K562 (cell line): ENCODE results near the gene ATP2B1. TPM values are rescaled to one million over a fixed set of nuclear protein-coding genes. Genes with fewer than 3 reads are reported as not detected.

ENCODE experiments used
- AFF4 ChIP-seq: sonication (generic); formaldehyde crosslinking; IDR thresholded peaks from 2 replicates; pipeline ENCODE4 v1.8.0; 2023; ENCODE audit warnings: mild to moderate bottlenecking, missing genetic modification reagents
- CBX2 ChIP-seq: fragments of 200-600 bp; sonication (generic); IDR thresholded peaks from one replicate; pipeline ENCODE4 v1.6.1; 2012; ENCODE audit warnings: mild to moderate bottlenecking, low read length, inconsistent platforms; ENCODE audit not compliant: insufficient read depth, poor library complexity, severe bottlenecking
- CEBPB ChIP-seq: fragments of 450-650 bp; IDR thresholded peaks from 2 replicates; pipeline ENCODE4 v1.6.1; 2016; ENCODE audit warnings: missing genetic modification characterization, missing compliant biosample characterization
- COPS2 ChIP-seq: fragments of 450-650 bp; conservative IDR thresholded peaks from 2 replicates; pipeline ENCODE4 v1.6.1; 2016; ENCODE audit warnings: mild to moderate bottlenecking, moderate library complexity
- DMBX1 ChIP-seq: fragments of 250-450 bp; sonication (Bioruptor Pico); IDR thresholded peaks from 2 replicates; pipeline ENCODE4 v1.8.0; 2022; ENCODE audit warnings: inconsistent platforms, mild to moderate bottlenecking, moderate library complexity, borderline replicate concordance
- ILK ChIP-seq: fragments of 450-650 bp; IDR thresholded peaks from 2 replicates; pipeline ENCODE4 v1.6.1; 2016; ENCODE audit warnings: missing genetic modification characterization, low read depth, mild to moderate bottlenecking, missing compliant biosample characterization, moderate library complexity, borderline replicate concordance
- JUN ChIP-seq, 2 experiments: sonication (generic) in 1 of 2; formaldehyde crosslinking in 1 of 2; IDR thresholded peaks; 2 replicates each; pipeline versions ENCODE4 v1.6.1 to v1.8.0; 2012 to 2022; ENCODE audit warnings: borderline replicate concordance in 2 of 2, mild to moderate bottlenecking in 2 of 2, improper control_type of control experiment in 1 of 2, low read depth in 1 of 2, low read length in 1 of 2, missing genetic modification reagents in 1 of 2
- KLF10 ChIP-seq: fragments of 250-450 bp; sonication (Bioruptor Pico); IDR thresholded peaks from 2 replicates; pipeline ENCODE4 v1.6.1; 2021; ENCODE audit warnings: matching md5 sums
- L3MBTL2 ChIP-seq: fragments of 450-650 bp; IDR thresholded peaks from 2 replicates; pipeline ENCODE4 v1.6.1; 2016; ENCODE audit warnings: mild to moderate bottlenecking, moderate library complexity
- LARP7 ChIP-seq: fragments of 450-650 bp; IDR thresholded peaks from 2 replicates; pipeline ENCODE4 v1.6.1; 2016
- LEF1 ChIP-seq: fragments of 450-650 bp; IDR thresholded peaks from 2 replicates; pipeline ENCODE4 v1.6.1; 2016; ENCODE audit warnings: mild to moderate bottlenecking
- MLLT1 ChIP-seq, 2 experiments: fragments of 450-650 bp; IDR thresholded peaks; 2 replicates each; pipeline ENCODE4 v1.6.1; 2016
- NUFIP1 ChIP-seq: fragments of 450-650 bp; IDR thresholded peaks from 2 replicates; pipeline ENCODE4 v1.6.1; 2018; ENCODE audit not compliant: partially characterized antibody
- PYGO2 ChIP-seq: fragments of 450-650 bp; IDR thresholded peaks from 2 replicates; pipeline ENCODE4 v1.6.1; 2016; ENCODE audit warnings: mild to moderate bottlenecking, missing genetic modification characterization, moderate library complexity, missing compliant biosample characterization
- SMARCA4 ChIP-seq: fragments of 450-650 bp; IDR thresholded peaks from 2 replicates; pipeline ENCODE4 v1.6.1; 2016
- SPI1 ChIP-seq: IDR thresholded peaks from 2 replicates; pipeline ENCODE4 v1.6.1; 2011; ENCODE audit warnings: low read depth, low read length, control low read depth, borderline replicate concordance
- TEAD2 ChIP-seq: fragments of 450-650 bp; IDR thresholded peaks from 2 replicates; pipeline ENCODE4 v1.6.1; 2016; ENCODE audit warnings: missing genetic modification characterization, control low read depth, missing compliant biosample characterization
- ZEB2 ChIP-seq: fragments of 450-650 bp; IDR thresholded peaks from 2 replicates; pipeline ENCODE4 v1.6.1; 2016
- ZNF146 ChIP-seq: IDR thresholded peaks from one replicate; pipeline ENCODE4 v1.6.1; 2018; ENCODE audit warnings: missing compliant biosample characterization; ENCODE audit not compliant: unreplicated experiment
- ZNF507 ChIP-seq: conservative IDR thresholded peaks from 2 replicates; pipeline ENCODE4 v1.6.1; 2017; ENCODE audit warnings: missing genetic modification characterization, missing compliant biosample characterization
- ZNF79 ChIP-seq: fragments of 250-450 bp; sonication (Bioruptor Pico); IDR thresholded peaks from 2 replicates; pipeline ENCODE4 v1.4.0; 2020; ENCODE audit warnings: low read depth, mild to moderate bottlenecking, moderate library complexity
- ZSCAN29 ChIP-seq: fragments of 450-650 bp; IDR thresholded peaks from 2 replicates; pipeline ENCODE4 v1.6.1; 2017
- polyA plus RNA-seq, 8 experiments: library from polyadenylated mRNA; depleted of rRNA in 4 of 8; stranded (reverse) in 5 of 8; unstranded in 3 of 8; fragments of >200 nt; fragmentation: Nextera tagmentation in 2 of 8; fragmentation: Illumina TruSeq in 1 of 8; extraction: Ambion mirVana in 2 of 8; extraction: Trizol in 1 of 8; gene quantifications; 2 replicates each; pipeline versions ENCODE4 v1.2.1 to v1.2.3, GENCODE V29; 2011 to 2014; ENCODE audit warnings: inconsistent platforms in 1 of 8, missing spikeins in 1 of 8
- total RNA-seq, 7 experiments: library from RNA; depleted of rRNA in 6 of 7; stranded (reverse); fragments of >200 nt in 6 of 7; fragmentation: Illumina TruSeq in 2 of 7; extraction: Trizol in 2 of 7; gene quantifications; 2 replicates each; pipeline versions ENCODE4 v1.2.1 to v1.2.3, GENCODE V29; 2011 to 2021; ENCODE audit warnings: low replicate concordance in 1 of 7
- TF ChIP-seq, protein P1 (sequence below): conservative IDR thresholded peaks from 2 replicates; pipeline ENCODE4 v1.6.1; 2011; ENCODE audit warnings: low read depth, mild to moderate bottlenecking, low read length; ENCODE audit not compliant: control insufficient read depth

The ATP2B1 gene
- total and polyA plus RNA-seq, 9 of the 15 experiments (the other 6 are each of a cell fraction or from before 2014, with no cell fraction given) = 8.6 to 39.0 (median 27.8) TPM

DNA sequence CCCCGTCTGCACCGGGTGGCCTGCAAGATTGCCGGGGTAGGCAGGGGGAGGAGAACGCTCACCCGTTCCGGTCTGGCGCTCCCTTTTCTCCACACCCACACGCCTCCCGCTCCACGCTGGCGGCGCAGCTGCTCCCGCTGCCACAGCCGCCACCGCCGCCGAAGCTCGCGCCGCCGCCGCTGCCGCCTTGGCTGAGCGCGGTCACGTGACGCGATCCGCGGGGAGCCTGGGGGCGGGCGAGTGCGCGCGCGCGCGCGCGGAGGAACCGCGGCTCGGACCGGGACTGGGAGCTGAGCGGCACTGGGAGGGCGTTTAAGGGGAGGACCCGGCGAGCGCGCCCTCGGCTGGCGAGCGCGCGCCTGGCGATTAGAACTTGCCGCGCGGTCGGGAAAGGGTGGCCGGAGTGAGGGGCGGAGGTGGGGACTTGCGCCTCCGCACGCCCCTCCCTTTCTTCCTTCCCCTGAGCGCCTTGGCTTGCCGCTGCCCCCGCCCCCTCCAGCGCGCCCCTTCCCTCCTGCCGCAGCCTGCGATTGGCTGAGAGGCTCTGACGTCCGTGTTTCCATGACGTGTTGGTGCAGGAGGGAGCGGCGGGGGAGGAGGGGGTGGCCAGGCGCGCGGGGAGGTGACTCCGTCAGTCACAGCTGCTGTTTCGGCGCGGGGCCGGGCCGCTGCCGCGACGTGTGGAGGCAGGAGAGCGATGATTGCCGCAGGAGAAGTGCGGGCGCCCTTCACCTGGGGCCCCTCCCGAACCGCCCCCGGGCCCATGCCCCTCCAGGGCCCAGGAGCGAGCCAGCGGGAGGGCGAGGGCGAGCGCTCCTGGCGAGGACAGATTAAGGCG, 738 bp upstream of the ATP2B1 start (continued):
- TF ChIP-seq AFF4 (CRISPR knock-in tag) (no peak; the same call in 1 of the 2 replicates), KLF10 (CRISPR knock-in tag) (no peak), JUN (IDR thresholded peaks at IDR 0.05; ENCODE audit: borderline replicate concordance, low read depth, low read length) (0 out of 2 replicates have a peak, but pooled peaks have one; percentile 22), JUN (CRISPR knock-in tag; IDR thresholded peaks at IDR 0.05; ENCODE audit: borderline replicate concordance) (no peak), PYGO2 (tag) (no peak), TEAD2 (tag) (no peak), CEBPB (tag) (no peak), ZSCAN29 (no peak), ZNF146 (CRISPR knock-in tag) (no peak), MLLT1 (IDR thresholded peaks at IDR 0.05) (peak in 1 of 2 experiments; percentile 64; a peak in 1 of 4 replicates), L3MBTL2 (no peak), LEF1 (no peak), COPS2 (no peak), ZNF507 (tag) (no peak), CBX2 (no peak), ZEB2 (no peak), NUFIP1 (no peak), ZNF79 (CRISPR knock-in tag) (no peak), DMBX1 (CRISPR knock-in tag) (0 out of 2 replicates have a peak, but pooled peaks have one; percentile 54), ILK (no peak), LARP7 (no peak; the same call in 1 of the 2 replicates), SMARCA4 (no peak), SPI1 (peak; percentile 4; the same call in 1 of the 2 replicates)
- TF ChIP-seq, protein P1, sequence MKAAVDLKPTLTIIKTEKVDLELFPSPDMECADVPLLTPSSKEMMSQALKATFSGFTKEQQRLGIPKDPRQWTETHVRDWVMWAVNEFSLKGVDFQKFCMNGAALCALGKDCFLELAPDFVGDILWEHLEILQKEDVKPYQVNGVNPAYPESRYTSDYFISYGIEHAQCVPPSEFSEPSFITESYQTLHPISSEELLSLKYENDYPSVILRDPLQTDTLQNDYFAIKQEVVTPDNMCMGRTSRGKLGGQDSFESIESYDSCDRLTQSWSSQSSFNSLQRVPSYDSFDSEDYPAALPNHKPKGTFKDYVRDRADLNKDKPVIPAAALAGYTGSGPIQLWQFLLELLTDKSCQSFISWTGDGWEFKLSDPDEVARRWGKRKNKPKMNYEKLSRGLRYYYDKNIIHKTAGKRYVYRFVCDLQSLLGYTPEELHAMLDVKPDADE = peak; percentile 63; the same call in 1 of the 2 replicates
